Activated gamma-delta T cell (primary cell): Measurements from ENCODE around the gene DNAH12.
"Not testable (repeated sequence)": the region's sequence is repeated elsewhere in the genome, so short reads cannot be mapped to it uniquely, and the experiment has no call there.

Source experiments
- DNase-seq: peaks from one replicate; lab custom pipeline; 2025; lab: John Stamatoyannopoulos, UW

DNAH12 gene

GRCh38 chr3:57402675-57403074, 141.5 kb downstream of the DNAH12 start:
- DNase-seq, result no peak

DNA sequence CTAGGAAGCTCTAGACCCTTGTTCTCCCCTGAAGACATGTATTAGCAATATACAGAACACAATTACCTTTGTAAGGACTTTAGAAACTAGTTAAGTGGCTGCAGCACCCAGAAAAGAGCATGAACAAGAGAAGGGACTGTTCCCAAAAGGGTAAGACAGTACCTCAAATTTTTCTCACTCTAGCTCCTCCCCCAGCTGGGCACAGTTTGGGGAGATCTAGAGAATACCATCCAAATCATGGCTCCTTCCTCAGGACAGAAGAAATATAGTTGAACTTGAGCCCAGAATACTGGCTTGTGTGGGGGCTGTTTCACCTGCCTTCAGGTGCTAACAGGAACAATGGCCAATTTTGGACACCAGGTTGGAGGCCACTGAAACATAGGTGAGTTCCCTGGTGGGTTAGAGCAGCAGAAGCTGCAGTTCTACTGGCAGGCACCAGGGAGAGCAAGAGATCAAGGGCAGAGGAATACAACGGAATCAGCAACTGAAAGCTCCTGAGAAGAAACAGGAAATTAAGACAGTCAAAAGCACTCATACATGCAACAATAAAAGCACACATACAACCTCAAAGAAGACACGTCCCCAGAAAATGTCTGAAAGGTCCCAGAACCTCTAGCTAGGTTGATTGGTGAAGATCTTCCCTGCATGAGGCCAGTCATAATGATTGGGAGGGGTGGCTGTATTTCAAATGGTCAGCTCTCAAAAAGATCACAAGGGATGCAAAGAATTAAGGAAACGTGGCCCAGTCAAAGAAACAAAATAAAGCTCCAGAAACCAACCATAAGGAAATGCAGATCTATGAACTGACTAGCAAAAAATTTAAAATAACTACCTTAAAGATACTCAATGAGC, 146.7 kb downstream of the DNAH12 start:
- no peak for DNase-seq

GRCh38 chr3:57393977-57394376, 150.2 kb downstream of the DNAH12 start:
- no peak for DNase-seq

GRCh38 chr3:57391767-57392166, 152.4 kb downstream of the DNAH12 start:
- no peak for DNase-seq

GRCh38 chr3:57389271-57389670, 154.9 kb downstream of the DNAH12 start:
- DNase-seq, result no peak

GRCh38 chr3:57386307-57386706, 157.8 kb downstream of the DNAH12 start:
- DNase-seq, result no peak

- DNase-seq, result no peak
These were observed 158.6 kb downstream of the DNAH12 start for GRCh38 chr3:57385498-57385897.

GRCh38 chr3:57383838-57384237, 160.3 kb downstream of the DNAH12 start:
- DNase-seq, result no peak

- DNase-seq, result no peak
These were observed 160.7 kb downstream of the DNAH12 start for GRCh38 chr3:57383406-57383805.

DNA sequence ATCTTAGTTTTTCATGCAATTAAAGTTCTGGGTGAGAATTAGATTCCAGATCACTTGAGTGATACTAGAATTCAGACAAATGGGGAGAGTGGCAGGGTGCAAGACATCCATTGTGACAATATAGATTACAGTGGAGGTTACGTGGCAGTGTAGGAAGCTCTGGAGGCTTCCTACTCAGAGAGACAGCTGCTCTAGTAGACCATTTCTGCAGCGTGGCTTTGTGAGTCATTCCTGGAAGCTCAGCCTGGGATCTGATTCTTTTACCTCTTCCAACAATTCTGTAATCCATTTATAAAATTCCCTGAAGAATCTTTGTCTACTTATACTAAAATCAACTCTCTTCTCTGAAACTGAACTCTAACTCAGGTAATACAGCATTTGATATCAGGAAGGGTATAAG, 161.2 kb downstream of the DNAH12 start:
- DNase-seq, result no peak

GRCh38 chr3:57370341-57370740, 173.8 kb downstream of the DNAH12 start:
- no peak for DNase-seq

DNA sequence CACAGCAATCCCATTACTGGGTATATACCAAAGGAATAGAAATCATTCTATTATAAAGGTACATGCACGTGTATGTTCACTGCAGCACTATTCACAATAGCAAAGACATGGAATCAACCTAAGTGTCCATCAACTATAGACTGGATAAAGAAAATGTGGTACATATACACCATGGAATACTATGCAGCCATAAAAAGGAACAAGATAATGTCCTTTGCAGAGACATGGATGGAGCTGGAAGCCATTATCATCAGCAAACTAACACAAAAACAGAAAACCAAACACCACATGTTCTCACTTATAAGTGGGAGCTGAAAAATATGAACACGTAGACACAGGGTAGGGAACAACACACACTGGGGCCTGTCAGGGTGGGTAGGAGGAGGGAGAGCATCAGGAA, 179.1 kb downstream of the DNAH12 start:
- not testable (repeated sequence) for DNase-seq

- DNase-seq, result not testable (repeated sequence)
These were observed 187.9 kb downstream of the DNAH12 start for GRCh38 chr3:57356275-57356674.

DNA sequence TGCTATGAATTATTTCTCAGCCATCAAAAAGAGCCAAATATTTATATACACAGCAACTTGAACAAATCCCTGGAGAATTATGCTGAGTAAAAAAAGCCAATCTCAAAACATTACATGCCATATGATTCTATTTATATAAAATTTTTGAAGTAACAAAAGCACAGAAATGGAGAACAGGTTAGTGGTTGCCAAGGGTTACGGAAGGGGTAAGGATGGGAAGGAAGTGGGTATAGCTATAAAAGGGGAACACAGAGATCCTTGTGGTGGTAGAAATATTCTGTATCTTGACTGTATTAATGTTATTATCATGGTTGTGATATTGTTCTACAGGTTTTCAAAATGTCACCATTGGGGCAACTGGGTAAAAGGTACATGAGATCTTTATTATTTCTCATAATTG, 189.4 kb downstream of the DNAH12 start:
- no peak for DNase-seq

DNA sequence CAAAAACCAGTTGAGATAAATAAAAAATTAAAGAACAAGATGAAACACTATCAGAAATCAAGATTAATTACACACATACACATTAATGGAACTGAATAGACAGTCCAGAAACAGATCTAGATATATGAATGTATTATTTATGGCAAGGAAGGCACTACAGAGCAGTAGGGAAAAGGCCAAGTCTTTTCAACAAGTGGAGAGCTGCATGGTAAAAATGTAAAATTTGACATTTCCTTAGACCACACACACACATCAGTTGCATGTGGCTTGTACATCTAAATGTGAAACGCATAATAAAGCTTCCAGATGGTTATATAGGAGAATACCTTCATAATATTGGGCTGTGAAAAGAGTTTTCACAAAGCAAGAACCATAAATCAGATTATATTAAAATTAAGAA, 193.9 kb downstream of the DNAH12 start:
- DNase-seq, result no peak

DNA sequence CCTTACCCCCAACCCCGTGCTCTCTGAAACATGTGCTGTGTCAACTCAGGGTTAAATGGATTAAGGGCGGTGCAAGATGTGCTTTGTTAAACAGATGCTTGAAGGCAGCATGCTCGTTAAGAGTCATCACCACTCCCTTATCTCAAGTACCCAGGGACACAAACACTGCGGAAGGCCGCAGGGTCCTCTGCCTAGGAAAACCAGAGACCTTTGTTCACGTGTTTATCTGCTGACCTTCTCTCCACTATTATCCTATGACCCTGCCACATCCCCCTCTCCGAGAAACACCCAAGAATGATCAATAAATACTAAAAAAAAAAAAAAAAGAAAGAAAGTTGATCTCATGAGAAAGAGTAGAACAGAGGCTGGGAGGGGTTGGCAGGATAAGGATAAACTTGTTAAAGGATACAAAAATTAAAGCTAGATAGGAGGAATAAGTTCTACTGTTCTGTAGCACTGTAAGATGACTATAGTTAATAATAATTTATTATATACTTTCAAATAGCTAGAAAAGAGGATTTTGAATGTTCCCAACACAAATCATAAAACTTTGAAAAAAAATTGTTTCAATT, 205.0 kb downstream of the DNAH12 start:
- not testable (repeated sequence) for DNase-seq

- peak; percentile 9 for DNase-seq
These were observed 205.7 kb downstream of the DNAH12 start for GRCh38 chr3:57338272-57339070.

DNA sequence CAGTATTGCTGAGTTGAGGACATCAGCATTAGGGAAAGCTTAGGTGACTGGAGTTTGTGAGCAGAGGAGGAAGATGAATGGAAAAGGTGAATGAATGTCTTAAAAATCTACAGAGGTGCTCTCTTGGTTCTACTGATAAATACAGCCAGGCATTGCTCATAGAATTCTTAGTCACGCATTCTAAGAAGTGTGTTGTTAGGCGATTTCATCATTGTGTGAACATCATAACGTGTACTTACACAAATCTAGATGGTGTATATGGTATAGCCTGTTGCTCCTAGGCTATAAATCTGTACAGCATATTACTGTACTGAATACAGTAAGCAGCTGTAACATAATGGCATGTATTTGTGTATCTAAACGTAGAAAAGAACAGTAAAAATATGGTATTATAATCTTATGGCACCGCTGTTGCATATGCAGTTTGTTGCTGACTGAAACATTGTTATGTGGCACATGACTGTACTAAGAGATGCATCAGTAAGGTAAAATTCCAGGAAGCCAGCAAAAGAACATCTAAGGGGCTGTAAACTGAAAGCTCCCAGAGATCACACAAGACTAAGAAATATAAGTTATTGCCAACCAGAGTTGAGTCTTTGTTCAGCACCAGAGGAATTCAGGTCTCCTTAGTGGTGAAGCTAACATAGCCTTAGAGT, 208.7 kb downstream of the DNAH12 start:
- DNase-seq, result no peak

- no peak for DNase-seq
These were observed 213.0 kb downstream of the DNAH12 start for GRCh38 chr3:57331078-57331610.

DNA sequence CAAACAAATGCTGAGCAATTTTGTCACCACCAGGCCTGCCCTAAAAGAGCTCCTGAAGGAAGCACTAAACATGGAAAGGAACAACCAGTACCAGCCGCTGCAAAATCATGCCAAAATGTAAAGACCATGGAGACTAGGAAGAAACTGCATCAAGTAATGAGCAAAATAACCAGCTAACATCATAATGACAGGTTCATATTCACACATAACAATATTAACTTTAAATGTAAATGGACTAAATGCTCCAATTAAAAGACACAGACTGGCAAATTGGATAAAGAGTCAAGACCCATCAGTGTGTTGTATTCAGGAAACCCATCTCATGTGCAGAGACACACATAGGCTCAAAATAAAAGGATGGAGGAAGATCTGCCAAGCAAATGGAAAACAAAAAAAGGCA, 217.6 kb downstream of the DNAH12 start:
- DNase-seq, result not testable (repeated sequence)

DNA sequence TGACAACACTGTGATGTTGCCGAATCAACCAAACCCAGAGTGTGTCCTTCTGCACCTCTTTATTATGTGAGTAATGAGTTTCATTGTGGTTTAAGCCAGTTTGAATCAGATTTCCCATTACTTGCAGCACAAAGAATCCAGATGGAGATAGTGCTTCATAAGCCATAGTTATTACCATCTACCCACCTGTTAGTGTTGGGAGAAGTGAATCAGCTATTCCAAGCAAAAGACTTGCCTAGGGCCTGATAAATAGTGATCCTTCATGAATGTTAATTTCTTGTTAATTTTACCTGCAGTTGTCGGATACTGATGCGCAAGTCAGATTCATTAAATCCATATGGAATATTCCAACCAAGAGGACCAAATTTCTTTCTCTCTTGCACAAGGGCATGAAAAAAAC, 229.9 kb downstream of the DNAH12 start:
- no peak for DNase-seq

- DNase-seq, result no peak
These were observed 234.3 kb downstream of the DNAH12 start for GRCh38 chr3:57309769-57310360.
